OCI-LY3 (cell line): ENCODE results near the gene PHACTR3.

Experiments
- H2AFZ ChIP-seq: fragments of 200-600, 300-600 bp; shearing (Covaris generic); 2 replicates; pipeline ENCODE4 v1.6.0; 2014; ENCODE audit warnings: antibody characterized with exemption, low read depth, low read length
- H3K27ac ChIP-seq: fragments of 200-600, 300-600 bp; sonication (generic); 2 replicates; pipeline ENCODE4 v1.5.1; 2014; ENCODE audit warnings: mild to moderate bottlenecking, low read length, moderate library complexity, mixed read lengths
- H3K27me3 ChIP-seq: fragments of 200-600, 300-600 bp; sonication (generic); 2 replicates; pipeline ENCODE4 v1.6.1; 2014; ENCODE audit warnings: low read depth, low read length, mixed read lengths
- H3K36me3 ChIP-seq: fragments of 200-600, 300-600 bp; sonication (generic); replicated peaks from 2 replicates; pipeline ENCODE3; 2014; ENCODE audit warnings: low read depth, low read length, mixed read lengths
- H3K4me1 ChIP-seq: fragments of 300-600, 200-600 bp; sonication (generic); 2 replicates; pipeline ENCODE4 v1.6.1; 2014; ENCODE audit warnings: low read length, mixed read lengths
- H3K4me2 ChIP-seq: fragments of 200-600, 300-600 bp; sonication (generic); 2 replicates; pipeline ENCODE4 v1.6.1; 2014; ENCODE audit warnings: low read length, mixed read lengths
- H3K4me3 ChIP-seq: fragments of 300-600, 200-600 bp; sonication (generic); 2 replicates; pipeline ENCODE4 v1.5.1; 2014; ENCODE audit warnings: antibody characterized with exemption, mild to moderate bottlenecking, low read length, moderate library complexity
- H3K79me2 ChIP-seq: fragments of 300-600, 200-600 bp; shearing (Covaris generic); 2 replicates; pipeline ENCODE4 v1.6.1; 2014; ENCODE audit warnings: mild to moderate bottlenecking, low read length, mixed read lengths
- H3K9ac ChIP-seq: fragments of 300-600, 200-600 bp; shearing (Covaris generic); 2 replicates; pipeline ENCODE4 v1.6.0; 2014; ENCODE audit warnings: mild to moderate bottlenecking, low read length, moderate library complexity
- H3K9me3 ChIP-seq: fragments of 200-600, 300-600 bp; shearing (Covaris generic); 2 replicates; pipeline ENCODE4 v1.6.1; 2014; ENCODE audit warnings: low read length, mixed read lengths; ENCODE audit not compliant: insufficient read depth
- H4K20me1 ChIP-seq: fragments of 200-600, 300-600 bp; sonication (generic); 2 replicates; pipeline ENCODE4 v1.6.1; 2016; ENCODE audit warnings: low read length, mixed read lengths; ENCODE audit not compliant: insufficient read depth
- CTCF ChIP-seq: fragments of 200-600, 300-600 bp; sonication (generic); IDR thresholded peaks from 2 replicates; pipeline ENCODE4 v1.5.1; 2014; ENCODE audit warnings: antibody characterized with exemption, low read length, low read depth
- EZH2phosphoT487 ChIP-seq: fragments of 200-600 bp; shearing (Covaris generic); IDR thresholded peaks from 2 replicates; pipeline ENCODE4 v1.6.1; 2018; ENCODE audit warnings: antibody characterized with exemption, mixed run types, low read depth

Gene PHACTR3

GRCh38 chr20:59613861-59614260 is 9.5 kb downstream of the PHACTR3 start:
- no peak for TF ChIP-seq EZH2phosphoT487
- no peak for TF ChIP-seq CTCF
- Histone ChIP-seq H3K4me2 (no peak overlapping the region), H3K4me1 (no peaks in the 10 kb centered on the region), H2AFZ (no peak overlapping the region), H4K20me1 (no peaks in the 10 kb centered on the region), H3K79me2 (no peaks in the 10 kb centered on the region), H3K36me3 (no peaks in the 10 kb centered on the region), H3K4me3 (no peak overlapping the region), H3K27ac (no peak overlapping the region), H3K9ac (no peak overlapping the region), H3K27me3 (peaks cover 49% of the 10 kb centered on the region), H3K9me3 (no peaks in the 10 kb centered on the region)

GRCh38 chr20:59614714-59615113 is 10.4 kb downstream of the PHACTR3 start:
- Histone ChIP-seq H3K4me1 (no peaks in the 10 kb centered on the region), H3K9ac (no peak overlapping the region), H3K36me3 (no peaks in the 10 kb centered on the region), H3K79me2 (no peaks in the 10 kb centered on the region), H4K20me1 (no peaks in the 10 kb centered on the region), H3K9me3 (no peaks in the 10 kb centered on the region), H2AFZ (no peak overlapping the region), H3K27me3 (peaks cover 50% of the 10 kb centered on the region), H3K4me2 (no peak overlapping the region), H3K4me3 (no peak overlapping the region), H3K27ac (no peak overlapping the region)
- TF ChIP-seq CTCF (no peak), EZH2phosphoT487 (no peak)

GRCh38 chr20:59616306-59616705 is 12.0 kb downstream of the PHACTR3 start:
- Histone ChIP-seq H3K4me3 (no peak overlapping the region), H3K79me2 (no peaks in the 10 kb centered on the region), H2AFZ (no peak overlapping the region), H3K27me3 (peaks cover 58% of the 10 kb centered on the region), H3K27ac (no peak overlapping the region), H4K20me1 (no peaks in the 10 kb centered on the region), H3K4me1 (no peaks in the 10 kb centered on the region), H3K9ac (no peak overlapping the region), H3K9me3 (no peaks in the 10 kb centered on the region), H3K36me3 (no peaks in the 10 kb centered on the region), H3K4me2 (no peak overlapping the region)
- TF ChIP-seq EZH2phosphoT487 (no peak), CTCF (no peak)

GRCh38 chr20:59617221-59617620 is 12.9 kb downstream of the PHACTR3 start:
- TF ChIP-seq EZH2phosphoT487 (no peak), CTCF (no peak)

More at GRCh38 chr20:59617221-59617620, 12.9 kb downstream of the PHACTR3 start:
- Histone ChIP-seq H3K9ac (no peak overlapping the region), H3K27ac (no peak overlapping the region), H4K20me1 (no peaks in the 10 kb centered on the region), H3K9me3 (no peaks in the 10 kb centered on the region), H3K79me2 (no peaks in the 10 kb centered on the region), H3K4me2 (no peak overlapping the region), H3K27me3 (peaks cover 58% of the 10 kb centered on the region), H3K4me3 (no peak overlapping the region), H3K4me1 (no peaks in the 10 kb centered on the region), H3K36me3 (no peaks in the 10 kb centered on the region), H2AFZ (no peak overlapping the region)
